Activated CD8-positive, alpha-beta memory T cell treated with anti-CD3 and anti-CD28 coated beads, Interleukin-2, amount 50 U/mL, for 48 hours (primary cell): ENCODE measurements around the gene CDK17.

Experiments used
- DNase-seq: peaks from one replicate; pipeline ENCODE4 v3.0.0-alpha.2; 2020

CDK17 gene

GRCh38 chr12:96236221-96236822 lies 163.9 kb downstream of the CDK17 start:
- DNase-seq: peak; percentile 65

- no peak for DNase-seq
Measured at GRCh38 chr12:96235484-96235826, 164.8 kb downstream of the CDK17 start.

GRCh38 chr12:96234591-96235483 lies 165.4 kb downstream of the CDK17 start:
- DNase-seq: no peak

- DNase-seq: no peak
Measured at GRCh38 chr12:96233939-96234461, 166.2 kb downstream of the CDK17 start.

GRCh38 chr12:96233168-96233567 lies 167.1 kb downstream of the CDK17 start:
- DNase-seq: no peak

- DNase-seq: no peak
Measured at GRCh38 chr12:96230646-96231045, 169.6 kb downstream of the CDK17 start.

GRCh38 chr12:96228566-96229248 lies 171.5 kb downstream of the CDK17 start:
- DNase-seq: peak; percentile 39
